Measurements from ENCODE around the gene DENR.

Gene DENR

DNA sequence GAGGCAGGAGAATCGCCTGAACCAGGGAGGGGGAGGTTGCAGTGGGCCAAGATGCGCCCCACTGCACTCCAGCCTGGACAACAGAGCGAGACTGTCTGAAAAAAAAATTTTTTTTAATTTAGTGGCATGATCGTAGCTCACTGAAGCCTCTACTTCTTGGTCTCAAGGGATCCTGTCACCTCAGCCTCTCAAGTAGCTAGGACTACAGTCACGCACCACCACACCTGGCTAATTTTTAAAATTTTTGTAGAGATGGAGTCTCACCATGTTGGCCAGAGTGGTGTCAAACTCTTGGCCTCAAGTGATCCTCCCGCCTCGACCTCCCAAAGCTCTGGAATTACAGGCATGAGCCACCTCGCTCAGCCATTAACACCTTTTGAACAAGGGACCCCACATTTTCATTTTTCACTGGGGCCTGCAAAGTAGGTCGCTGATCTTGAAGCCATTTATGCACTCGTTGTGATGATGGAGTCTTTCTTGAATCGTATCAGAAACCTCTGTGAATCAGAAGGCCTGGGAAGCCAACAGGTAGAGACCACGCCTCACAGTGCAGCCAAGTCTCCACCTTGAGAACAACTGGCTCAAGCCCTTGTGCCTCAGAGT, 27.9 kb upstream of the DENR start:
- DNase-seq (ENCODE audit: low read depth), result no peak
- H3K4me3 ChIP-seq (ENCODE audit: low read length), result no peak overlapping the region
- no peak for TF ChIP-seq CTCF (conservative IDR thresholded peaks at IDR 0.05; ENCODE audit: low read depth, low read length)

DNA sequence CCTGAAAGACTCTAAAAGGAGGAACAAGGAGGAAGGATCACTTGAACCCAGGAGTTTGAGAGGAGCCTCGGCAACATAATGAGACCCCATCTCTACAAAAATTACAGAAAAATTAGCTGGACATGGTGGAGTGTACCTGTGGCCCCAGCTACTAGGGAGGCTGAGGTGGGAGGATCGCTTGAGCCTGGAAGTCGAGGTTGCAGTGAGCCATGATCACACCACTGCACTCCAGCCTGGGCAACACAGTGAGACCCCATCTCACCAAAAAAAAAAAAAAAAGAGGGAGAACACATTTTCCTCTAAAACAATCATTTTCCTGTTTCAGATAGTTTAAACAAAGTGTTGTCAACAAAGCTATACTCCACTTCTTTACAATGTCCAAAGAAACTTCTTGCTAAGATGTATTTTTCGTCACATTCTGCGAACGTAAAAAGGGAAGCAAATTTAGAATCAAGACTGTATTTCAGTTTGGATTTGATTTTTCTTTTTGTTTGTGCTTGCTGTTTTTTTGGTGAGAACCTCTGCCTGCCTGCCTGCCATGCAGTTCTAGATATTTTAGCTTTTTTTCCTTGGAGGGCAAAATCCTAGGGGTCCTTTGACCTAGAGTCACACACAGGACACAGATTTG, 27.1 kb upstream of the DENR start:
- no peak for DNase-seq (ENCODE audit: low read depth)

DNA sequence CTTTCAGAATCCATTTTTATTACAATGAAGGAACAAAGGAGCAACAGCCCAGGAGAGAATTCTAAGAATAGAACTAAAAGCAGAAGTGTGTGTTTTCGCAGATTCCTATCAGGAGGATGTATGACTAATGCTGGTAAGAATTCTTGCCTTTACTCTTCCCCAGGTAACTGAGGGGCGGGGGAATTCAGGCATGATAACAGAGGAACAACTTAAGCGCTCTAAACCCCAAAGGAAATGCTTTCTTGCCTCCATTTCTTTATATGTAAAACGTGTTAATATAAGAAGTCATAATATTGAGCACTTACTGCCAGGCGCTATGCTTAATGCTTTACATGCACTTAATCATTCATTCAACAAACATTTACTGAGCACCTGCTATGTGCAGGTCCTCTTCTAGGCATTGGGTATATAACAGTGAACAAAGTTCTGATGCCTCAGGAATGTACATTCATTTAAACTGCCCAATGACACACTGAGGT, 26.5 kb upstream of the DENR start:
- TF ChIP-seq CTCF (conservative IDR thresholded peaks at IDR 0.05; ENCODE audit: low read depth, low read length), result no peak
- no peak for DNase-seq (ENCODE audit: low read depth)
- no peak overlapping the region for H3K4me3 ChIP-seq (ENCODE audit: low read length)

More for the DNA sequence above, 27.1 kb upstream of the DENR start:
- H3K4me3 ChIP-seq (ENCODE audit: low read length), result no peak overlapping the region
- TF ChIP-seq CTCF (conservative IDR thresholded peaks at IDR 0.05; ENCODE audit: low read depth, low read length), result no peak

DNA sequence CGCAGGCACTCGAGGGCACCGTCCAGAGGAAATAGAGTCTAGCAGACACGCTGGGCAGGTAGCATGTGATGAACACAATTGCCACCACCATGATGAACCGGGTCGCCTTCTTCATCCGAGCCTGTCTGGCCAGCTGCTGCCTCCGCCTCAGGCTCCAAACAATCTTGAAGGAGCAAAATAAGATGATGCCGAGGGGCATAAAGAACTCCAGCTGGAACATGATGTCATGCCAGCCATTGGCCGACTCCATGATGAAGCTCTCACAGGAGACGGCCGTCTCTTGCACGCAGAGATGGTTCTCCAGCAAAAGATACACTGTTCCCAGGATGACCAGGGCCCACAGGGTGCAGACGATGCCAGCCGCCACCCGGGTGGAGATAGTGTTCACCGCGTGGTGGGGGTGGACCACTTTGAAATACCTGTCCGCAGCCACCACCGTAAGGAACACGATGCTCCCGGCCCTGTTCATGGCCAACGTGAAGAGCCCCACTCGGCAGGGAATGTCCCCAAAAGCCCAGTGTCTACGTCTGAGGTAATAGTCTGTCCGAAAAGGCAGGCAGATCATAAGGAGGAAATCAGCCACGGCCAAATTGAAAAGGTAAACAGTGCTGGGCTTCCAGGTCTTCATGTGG, 22.9 kb upstream of the DENR start:
- no peak for TF ChIP-seq CTCF (conservative IDR thresholded peaks at IDR 0.05; ENCODE audit: low read depth, low read length)
- H3K4me3 ChIP-seq (ENCODE audit: low read length), result no peak overlapping the region

DNA sequence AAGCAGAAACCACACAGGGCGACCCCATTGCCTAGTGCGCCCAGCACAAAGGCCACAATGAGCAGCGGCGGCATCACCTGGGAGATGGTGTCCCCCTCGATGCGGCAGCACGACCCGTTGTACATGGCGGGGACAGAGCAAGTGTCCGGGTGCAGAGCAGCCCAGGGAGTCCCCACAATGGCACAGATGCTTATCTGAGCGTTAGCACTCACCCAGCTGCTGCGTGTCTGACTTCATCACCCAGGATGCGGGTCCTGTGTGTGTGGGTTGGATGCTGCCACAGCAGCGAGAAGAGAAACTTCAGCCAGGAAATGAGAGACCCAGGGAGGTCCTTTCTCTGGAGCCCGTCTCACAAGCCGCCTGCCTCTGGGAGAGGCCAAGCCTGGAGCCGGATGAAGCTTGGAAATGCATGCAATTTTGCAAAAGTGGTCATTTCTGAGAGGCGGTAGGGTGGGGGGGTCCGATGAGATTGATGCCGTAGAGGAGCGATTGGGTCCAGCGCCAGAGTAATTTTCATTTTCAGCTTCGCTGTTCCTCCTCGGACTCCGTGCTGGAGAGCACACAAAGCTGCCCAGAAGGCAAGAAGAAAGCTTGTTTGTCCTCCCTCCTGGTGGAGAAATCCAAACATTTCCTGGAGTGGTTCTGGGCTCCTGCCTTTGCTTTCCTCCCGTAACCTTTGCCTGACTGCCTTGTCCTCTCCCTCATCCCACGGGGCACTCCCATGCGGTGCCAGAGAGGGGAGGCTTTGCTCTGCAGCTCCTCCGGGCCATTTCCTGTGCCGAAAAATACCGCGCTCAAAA, 22.2 kb upstream of the DENR start, which contains the start of gene HCAR1:
HCAR1 (minus strand) TSS at position 630 of the 800 bp plus-strand sequence; CDS start at position 125, 505 bp downstream.
- no peak within 1 kb of the TSS for H3K4me3 ChIP-seq (ENCODE audit: low read length)
- no peak for TF ChIP-seq CTCF (conservative IDR thresholded peaks at IDR 0.05; ENCODE audit: low read depth, low read length)
- DNase-seq (ENCODE audit: low read depth), result no peak

More for the DNA sequence above, 22.9 kb upstream of the DENR start:
- no peak for DNase-seq (ENCODE audit: low read depth)

GRCh38 chr12:122732170-122732569, 20.5 kb upstream of the DENR start:
- no peak overlapping the region for H3K4me3 ChIP-seq (ENCODE audit: low read length)
- no peak for DNase-seq (ENCODE audit: low read depth)
- TF ChIP-seq CTCF (conservative IDR thresholded peaks at IDR 0.05; ENCODE audit: low read depth, low read length), result no peak

Measured in retinal pigment epithelial cell (primary cell).